Hematopoietic multipotent progenitor cell treated with erythropoietin and hydrocortisone succinate and interleukin-3 and kit ligand, for 15 days (in vitro differentiated cells): ENCODE data around the gene TSPAN12.

Experiments
- DNase-seq: peaks from one replicate; pipeline ENCODE4 v3.0.0-alpha.2; 2015; ENCODE audit warnings: low spot score

Gene TSPAN12

DNA sequence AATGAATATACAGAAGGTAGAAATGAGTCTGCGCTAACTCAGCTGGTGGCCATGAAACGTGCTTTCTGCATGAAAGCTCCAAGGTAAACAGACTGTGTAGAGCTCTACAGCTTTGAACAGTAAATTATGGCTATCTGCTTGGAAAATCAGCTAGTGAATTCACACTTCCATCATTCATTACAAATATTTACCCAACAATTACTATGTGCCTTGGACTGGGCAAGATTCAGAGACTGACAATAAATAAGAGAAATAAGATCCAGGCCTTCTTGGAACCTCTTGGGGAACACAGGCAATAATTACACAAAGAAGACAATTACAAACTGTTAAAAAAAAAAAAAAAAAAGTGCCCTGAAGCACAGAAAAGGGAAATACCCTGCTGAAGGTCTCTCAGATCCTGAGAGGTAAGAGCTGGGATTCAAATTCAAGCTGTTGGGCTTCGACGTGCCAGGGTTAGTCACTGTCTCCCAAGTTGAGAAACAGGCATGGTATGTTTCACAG, 15.8 kb downstream of the TSPAN12 start:
- DNase-seq: no peak

- DNase-seq: no peak
Measured at GRCh38 chr7:120841608-120842007, 16.3 kb downstream of the TSPAN12 start.

- DNase-seq: no peak
Measured at GRCh38 chr7:120838281-120838682, 19.7 kb downstream of the TSPAN12 start.

GRCh38 chr7:120837599-120837998, 20.3 kb downstream of the TSPAN12 start:
- no peak for DNase-seq

- no peak for DNase-seq
Measured at GRCh38 chr7:120836556-120837115, 21.3 kb downstream of the TSPAN12 start.

DNA sequence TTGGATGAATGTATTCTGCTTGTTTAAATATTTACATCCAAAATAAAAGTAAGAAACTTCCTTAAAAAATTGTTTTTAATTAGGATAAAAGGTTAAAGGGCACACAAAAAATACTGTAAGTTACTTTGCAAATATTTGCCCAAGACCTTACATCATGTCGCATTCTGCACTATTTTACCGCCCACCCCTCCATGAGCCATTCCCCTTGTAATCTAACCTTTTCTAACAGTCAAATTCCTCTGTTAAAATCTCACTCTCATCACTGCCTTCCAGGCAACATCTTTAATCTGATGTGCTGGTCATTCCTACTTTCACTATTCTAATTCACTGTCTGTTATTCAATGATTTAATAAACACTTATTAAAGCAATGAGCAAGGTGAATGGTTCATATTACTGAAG, 23.2 kb downstream of the TSPAN12 start:
- no peak for DNase-seq

GRCh38 chr7:120833546-120833945, 24.4 kb downstream of the TSPAN12 start:
- DNase-seq: no peak

DNA sequence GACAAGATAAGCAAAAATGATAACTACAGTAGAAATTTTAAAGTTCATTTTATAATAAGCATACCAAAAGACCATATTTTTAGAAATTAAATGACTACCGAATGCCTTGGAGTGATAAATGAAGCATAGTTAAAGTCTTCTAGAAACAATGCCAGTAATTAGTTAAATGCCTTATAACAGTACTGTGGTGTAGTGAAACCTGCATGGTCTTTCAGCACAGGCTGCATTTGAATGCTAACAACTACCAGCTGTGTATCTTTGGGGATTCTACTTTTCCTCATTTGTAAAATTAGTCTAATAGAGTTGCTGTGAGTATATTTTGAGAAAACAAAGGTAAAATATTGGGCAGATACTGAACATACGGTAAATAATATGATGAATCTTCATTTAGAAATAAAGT, 25.1 kb downstream of the TSPAN12 start:
- no peak for DNase-seq

DNA sequence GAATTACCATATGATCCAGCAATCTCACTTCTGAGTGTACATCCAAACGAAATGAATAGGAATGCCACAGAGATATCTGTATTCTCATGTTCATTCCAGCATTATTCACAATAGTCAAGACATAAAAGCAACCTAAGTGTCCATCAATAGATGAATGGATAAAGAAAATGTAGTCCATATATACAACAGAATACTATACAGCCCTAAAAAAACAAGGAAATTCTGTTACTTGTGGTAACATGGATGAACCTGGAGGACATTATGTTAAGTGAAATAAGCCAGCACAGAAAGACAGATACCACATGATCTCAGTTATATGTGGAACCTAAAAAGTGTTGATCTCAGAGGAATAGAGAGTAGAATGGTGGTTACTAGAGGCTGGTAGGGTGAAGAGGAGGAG, 26.7 kb downstream of the TSPAN12 start:
- DNase-seq: no peak

DNA sequence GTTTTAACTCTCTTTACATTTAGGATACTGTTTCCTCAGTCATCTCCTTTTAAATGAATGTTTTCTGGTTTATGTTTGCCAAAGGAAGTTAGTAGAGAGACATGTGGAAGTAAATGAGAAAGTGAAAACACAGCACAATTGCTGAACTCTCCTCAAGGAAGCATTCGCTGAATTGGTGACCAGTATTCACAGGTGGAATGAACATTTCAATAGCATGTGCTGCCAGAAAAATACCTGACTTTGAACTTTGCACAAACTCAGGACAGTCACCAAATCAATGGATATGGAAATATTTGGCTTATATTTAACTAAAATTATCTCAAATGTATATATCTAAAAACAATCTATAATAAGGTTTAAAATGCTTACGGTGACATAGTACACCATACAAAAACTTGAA, 28.5 kb downstream of the TSPAN12 start:
- no peak for DNase-seq

GRCh38 chr7:120828528-120828927, 29.4 kb downstream of the TSPAN12 start:
- DNase-seq: no peak

DNA sequence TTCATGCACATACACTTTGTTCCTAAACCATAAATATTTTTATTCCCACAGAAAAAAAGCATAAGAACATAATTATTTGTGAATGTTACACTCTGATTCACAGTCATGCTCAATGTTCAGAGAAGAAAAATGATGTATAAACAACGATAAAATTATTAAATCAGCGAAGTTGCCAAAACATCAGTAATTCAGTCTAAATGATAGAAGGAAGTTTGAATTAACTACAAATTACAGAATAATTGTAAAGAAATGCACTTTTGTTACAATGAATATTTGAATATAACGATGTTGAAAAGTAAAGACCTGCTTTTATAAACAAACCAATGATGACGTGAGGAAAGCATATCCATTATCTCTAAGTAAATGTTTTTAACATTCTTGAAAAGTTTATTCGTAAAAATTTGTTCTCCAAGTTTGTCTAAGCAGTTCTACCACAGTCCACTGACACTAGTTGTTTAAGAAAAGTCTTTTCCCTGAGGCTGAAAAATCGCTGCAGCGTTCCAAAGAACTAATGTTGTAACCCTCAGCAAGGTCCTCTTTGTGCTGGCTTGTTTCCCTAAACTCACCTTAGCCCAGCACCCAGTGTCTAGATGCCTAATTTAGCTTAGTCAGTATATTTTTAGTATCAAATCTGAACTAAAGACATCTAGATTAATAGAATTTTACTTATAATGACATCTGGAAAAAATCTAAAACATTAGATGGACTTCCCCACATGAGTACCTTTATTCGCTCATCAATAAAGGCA, 30.4 kb downstream of the TSPAN12 start:
- no peak for DNase-seq

DNA sequence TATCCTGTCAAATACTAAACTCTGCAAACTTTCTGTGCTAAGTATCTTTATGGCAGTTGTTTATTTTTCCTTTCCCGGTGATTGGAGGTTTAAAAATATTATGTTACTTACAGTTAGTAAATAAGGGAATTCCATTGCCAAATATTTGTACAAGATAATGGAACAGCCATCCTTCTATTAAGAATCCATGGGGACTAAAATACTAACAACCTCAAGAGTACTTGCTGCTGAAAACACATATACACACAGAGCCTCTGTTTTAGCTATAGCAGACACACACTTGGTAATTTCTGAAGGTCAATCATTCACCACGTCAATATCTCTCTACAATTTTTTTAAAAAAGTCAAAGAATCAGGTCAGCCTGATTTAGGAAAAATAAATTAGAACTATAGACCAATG, 32.4 kb downstream of the TSPAN12 start:
- no peak for DNase-seq

- no peak for DNase-seq
Measured at GRCh38 chr7:120825152-120825551, 32.8 kb downstream of the TSPAN12 start.

DNA sequence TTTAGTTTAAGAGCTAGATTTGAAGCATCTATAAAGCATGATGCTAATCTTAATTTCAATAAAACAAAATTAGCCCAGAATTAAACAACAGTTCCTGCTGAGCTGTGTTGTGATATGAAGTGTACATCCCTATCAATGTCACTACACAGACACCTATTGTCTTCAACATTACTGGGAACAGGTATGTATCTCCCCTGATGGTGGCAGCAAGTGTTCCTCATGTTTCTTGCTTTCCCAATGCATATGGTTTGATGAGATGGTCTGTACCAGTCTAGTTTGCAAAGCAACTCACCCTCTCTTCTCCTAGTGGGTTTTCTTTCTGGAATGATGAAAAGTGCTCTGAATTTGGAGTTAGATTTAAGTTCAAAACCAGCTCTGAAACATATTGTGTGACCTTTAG, 38.1 kb downstream of the TSPAN12 start:
- no peak for DNase-seq

DNA sequence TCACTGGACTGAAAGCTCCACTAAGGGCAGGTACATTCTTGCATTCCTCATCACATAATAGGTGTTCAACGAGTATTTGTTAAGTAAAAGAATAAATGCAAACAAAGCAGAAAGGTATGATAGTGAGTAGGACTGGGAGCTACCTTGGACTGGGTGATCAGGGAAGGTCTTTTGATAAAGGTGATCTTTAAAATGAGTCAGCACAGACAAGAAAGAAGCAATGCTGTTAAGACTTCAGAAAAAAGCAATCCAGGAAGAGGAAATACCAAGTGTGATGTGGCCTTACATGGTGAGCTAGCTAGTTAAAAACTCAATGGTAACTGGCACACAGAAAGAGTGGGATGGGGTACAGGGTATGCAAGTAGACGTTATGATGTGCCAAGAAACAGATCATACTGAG, 40.1 kb downstream of the TSPAN12 start:
- no peak for DNase-seq

GRCh38 chr7:120814253-120814939, 43.5 kb downstream of the TSPAN12 start:
- DNase-seq: no peak

DNA sequence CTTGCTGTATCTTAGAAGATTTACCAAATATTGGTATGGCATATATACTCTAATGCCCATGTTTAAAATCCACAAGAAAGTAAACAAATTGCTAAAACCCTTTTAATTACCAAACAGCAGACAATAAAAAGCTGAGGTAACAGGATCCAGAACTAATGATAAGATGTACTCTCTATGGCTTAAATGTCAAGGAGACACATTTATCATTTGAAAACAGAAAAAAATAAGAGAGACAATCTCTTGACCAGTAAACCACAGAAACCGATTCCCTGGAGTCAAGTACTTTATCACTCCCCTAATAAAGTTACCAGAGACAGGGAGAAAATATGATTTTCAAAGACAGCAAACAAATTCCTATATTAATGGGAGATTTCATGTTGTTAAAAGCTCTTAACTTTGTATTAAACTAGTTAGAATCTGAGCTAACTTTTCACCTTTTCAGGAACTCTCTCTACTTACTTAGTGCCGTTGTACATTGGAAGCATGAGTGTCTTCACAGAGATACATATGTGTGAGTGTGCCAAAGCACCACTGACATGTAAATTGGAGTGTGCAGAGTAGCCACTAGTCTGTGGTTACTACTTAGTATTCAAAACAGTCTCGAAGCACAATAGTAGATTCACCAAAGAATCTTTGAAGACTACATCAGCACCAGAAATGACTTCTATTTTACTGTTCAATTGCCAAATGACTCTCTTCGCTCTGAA, 44.2 kb downstream of the TSPAN12 start:
- DNase-seq: no peak

DNA sequence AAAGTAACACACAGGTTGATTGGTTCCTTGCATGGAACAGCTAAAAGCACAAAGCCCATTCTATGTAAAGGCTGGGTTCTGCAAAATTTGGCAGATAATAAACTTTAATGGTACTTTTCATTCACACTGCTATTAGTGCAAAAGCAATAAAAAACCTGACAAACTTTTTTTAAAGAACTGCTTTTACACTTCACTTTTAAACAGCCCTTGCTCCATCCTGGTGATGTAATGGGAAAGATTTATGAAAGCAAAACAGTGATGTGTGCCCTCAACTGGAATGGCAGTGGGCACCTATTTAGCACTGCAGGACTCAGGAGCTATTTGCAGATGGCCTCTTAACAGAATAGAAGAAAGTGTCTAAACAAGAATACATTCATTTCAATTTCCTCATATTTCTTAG, 44.9 kb downstream of the TSPAN12 start:
- no peak for DNase-seq

DNA sequence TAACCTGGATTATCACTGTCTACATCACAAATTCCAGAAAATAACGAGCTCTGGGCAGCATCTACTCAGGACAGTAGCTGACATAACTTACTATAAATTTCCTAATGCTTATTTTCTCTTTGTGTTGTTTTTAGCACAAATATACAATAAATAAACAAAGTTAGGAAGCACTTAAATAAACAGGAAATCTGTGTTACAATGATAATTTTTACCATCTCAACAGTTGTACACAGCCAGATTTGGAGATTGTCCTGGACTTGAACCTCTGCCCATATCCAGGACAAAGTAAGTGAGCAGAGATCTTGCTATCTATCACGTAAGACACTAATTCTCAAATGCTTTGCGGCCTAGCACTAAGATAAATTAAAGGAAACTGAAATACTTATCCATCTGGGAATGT, 48.7 kb downstream of the TSPAN12 start:
- DNase-seq: no peak

GRCh38 chr7:120807390-120807789, 50.6 kb downstream of the TSPAN12 start:
- DNase-seq: no peak

- no peak for DNase-seq
Measured at GRCh38 chr7:120806669-120807068, 51.3 kb downstream of the TSPAN12 start.
